GM21381 (cell line): ENCODE data around the gene ETS1.
A peak's percentile ranks its signal among the peaks of the same experiment; 100 is the strongest.

Experiments
- ATAC-seq: cut with Tn5 transposase; IDR thresholded peaks from one replicate; pipeline ENCODE4 v1.9.1; 2021; ENCODE audit warnings: mild to moderate bottlenecking, moderate library complexity; ENCODE audit not compliant: unreplicated experiment

The ETS1 gene

GRCh38 chr11:128619007-128619406 is 31.6 kb upstream of the ETS1 start:
- ATAC-seq: no peak

- no peak for ATAC-seq
Measured at GRCh38 chr11:128618603-128619002, 31.2 kb upstream of the ETS1 start.

- ATAC-seq: no peak
Measured at GRCh38 chr11:128616161-128616560, 28.8 kb upstream of the ETS1 start.

- no peak for ATAC-seq
Measured at GRCh38 chr11:128615612-128616011, 28.3 kb upstream of the ETS1 start.

- no peak for ATAC-seq
Measured at GRCh38 chr11:128615076-128615475, 27.7 kb upstream of the ETS1 start.

GRCh38 chr11:128614026-128614425 is 26.7 kb upstream of the ETS1 start:
- ATAC-seq: no peak

- ATAC-seq: no peak
Measured at GRCh38 chr11:128613300-128613995, 26.1 kb upstream of the ETS1 start.

GRCh38 chr11:128610721-128611617 is 23.6 kb upstream of the ETS1 start:
- peak; percentile 95 for ATAC-seq

GRCh38 chr11:128609785-128610184 is 22.4 kb upstream of the ETS1 start:
- ATAC-seq: no peak

GRCh38 chr11:128608746-128609407 is 21.5 kb upstream of the ETS1 start:
- no peak for ATAC-seq

GRCh38 chr11:128607819-128608218 is 20.5 kb upstream of the ETS1 start:
- ATAC-seq: no peak

- no peak for ATAC-seq
Measured at GRCh38 chr11:128604723-128605122, 17.4 kb upstream of the ETS1 start.

GRCh38 chr11:128603752-128604414 is 16.5 kb upstream of the ETS1 start:
- ATAC-seq: no peak

GRCh38 chr11:128603003-128603696 is 15.8 kb upstream of the ETS1 start:
- no peak for ATAC-seq

- ATAC-seq: no peak
Measured at GRCh38 chr11:128599729-128600128, 12.4 kb upstream of the ETS1 start.

- ATAC-seq: no peak
Measured at GRCh38 chr11:128598506-128599150, 11.3 kb upstream of the ETS1 start.

- no peak for ATAC-seq
Measured at GRCh38 chr11:128598096-128598495, 10.7 kb upstream of the ETS1 start.

GRCh38 chr11:128597209-128597608 is 9.9 kb upstream of the ETS1 start:
- ATAC-seq: no peak

GRCh38 chr11:128596250-128596649 is 8.9 kb upstream of the ETS1 start:
- ATAC-seq: no peak

GRCh38 chr11:128595775-128596174 is 8.4 kb upstream of the ETS1 start:
- no peak for ATAC-seq
